ENCODE measurements around the gene SF3B5. TPM values are rescaled to one million over a fixed set of nuclear protein-coding genes. Genes with fewer than 3 reads are reported as not detected.

Gene SF3B5
- total and polyA plus RNA-seq, 12 donors: 109 to 323 (median 174) TPM

GRCh38 chr6:144066255-144066654, 29.1 kb downstream of the SF3B5 start:
- DNase-seq: no peak
- no peak for TF ChIP-seq POLR2A (IDR thresholded peaks at IDR 0.05)
- TF ChIP-seq, protein P1, sequence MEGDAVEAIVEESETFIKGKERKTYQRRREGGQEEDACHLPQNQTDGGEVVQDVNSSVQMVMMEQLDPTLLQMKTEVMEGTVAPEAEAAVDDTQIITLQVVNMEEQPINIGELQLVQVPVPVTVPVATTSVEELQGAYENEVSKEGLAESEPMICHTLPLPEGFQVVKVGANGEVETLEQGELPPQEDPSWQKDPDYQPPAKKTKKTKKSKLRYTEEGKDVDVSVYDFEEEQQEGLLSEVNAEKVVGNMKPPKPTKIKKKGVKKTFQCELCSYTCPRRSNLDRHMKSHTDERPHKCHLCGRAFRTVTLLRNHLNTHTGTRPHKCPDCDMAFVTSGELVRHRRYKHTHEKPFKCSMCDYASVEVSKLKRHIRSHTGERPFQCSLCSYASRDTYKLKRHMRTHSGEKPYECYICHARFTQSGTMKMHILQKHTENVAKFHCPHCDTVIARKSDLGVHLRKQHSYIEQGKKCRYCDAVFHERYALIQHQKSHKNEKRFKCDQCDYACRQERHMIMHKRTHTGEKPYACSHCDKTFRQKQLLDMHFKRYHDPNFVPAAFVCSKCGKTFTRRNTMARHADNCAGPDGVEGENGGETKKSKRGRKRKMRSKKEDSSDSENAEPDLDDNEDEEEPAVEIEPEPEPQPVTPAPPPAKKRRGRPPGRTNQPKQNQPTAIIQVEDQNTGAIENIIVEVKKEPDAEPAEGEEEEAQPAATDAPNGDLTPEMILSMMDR (IDR thresholded peaks at IDR 0.05): no peak
- WGBS, 4 donors: 65 to 69% (median 67%) methylated on average over 4 of the region's 4 CpGs
- Histone ChIP-seq H3K4me1 (replicated peaks in 1 of 2) (peaks cover 4 to 23% of the 10 kb centered on the region in 2 donors), H3K4me3 (no peak overlapping the region), H3K9me3 (replicated peaks in 1 of 3) (no peaks in the 10 kb centered on the region), H3K27me3 (peaks cover 3% of the 10 kb centered on the region), H3K27ac (no peak overlapping the region), H3K36me3 (replicated peaks in 1 of 2) (no peaks in the 10 kb centered on the region)
- intact Hi-C loops (cut with DNase I): no loop called here

DNA sequence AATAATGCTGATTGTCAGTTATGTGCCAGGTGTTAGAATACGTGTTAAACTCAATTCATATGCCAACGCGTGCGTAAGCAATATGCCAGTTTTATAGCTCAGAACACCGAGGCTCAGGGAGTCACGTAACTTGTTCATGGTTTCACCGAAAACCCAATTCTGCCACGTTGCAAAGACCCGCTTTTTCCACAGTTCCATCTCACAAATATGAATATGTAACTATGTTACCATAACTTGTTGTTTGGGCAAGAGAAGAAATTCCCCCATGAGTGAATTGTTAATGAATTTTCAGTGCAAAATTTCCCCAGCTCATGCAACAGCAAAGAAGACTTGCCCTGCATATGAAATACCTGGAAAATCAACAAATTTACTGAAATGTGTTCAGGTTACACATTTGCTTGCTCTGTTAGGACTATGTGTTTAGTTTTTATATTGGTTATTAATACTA, 30.1 kb downstream of the SF3B5 start:
- peaks cover 3% of the 10 kb centered on the region for H3K27me3 ChIP-seq
- TF ChIP-seq, protein P1 (IDR thresholded peaks at IDR 0.05): no peak
- H3K4me3 ChIP-seq: peak overlapping the region in 1 of 4 donors; percentile 94

GRCh38 chr6:144064402-144065212, 30.8 kb downstream of the SF3B5 start:
- H3K9me3 ChIP-seq (replicated peaks in 1 of 3): no peaks in the 10 kb centered on the region
- H3K27me3 ChIP-seq: peaks cover 3% of the 10 kb centered on the region
- peak; percentile 15 to 55 (median 36) for DNase-seq
- H3K36me3 ChIP-seq (replicated peaks in 1 of 2): no peaks in the 10 kb centered on the region
- H3K4me1 ChIP-seq (replicated peaks in 1 of 2): peaks cover 4 to 23% of the 10 kb centered on the region in 2 donors
- WGBS, 4 donors: 8 to 46% (median 13%) methylated on average over 13 to 57 of the region's 57 CpGs
- H3K27ac ChIP-seq: peak overlapping the region in 4 of 5 donors; percentile 59 to 87 (median 64)
- H3K4me3 ChIP-seq: peak overlapping the region in 3 of 4 donors; percentile 63 to 94 (median 79)
- no peak for TF ChIP-seq POLR2A (IDR thresholded peaks at IDR 0.05)
- TF ChIP-seq, protein P1 (IDR thresholded peaks at IDR 0.05): no peak
- intact Hi-C loops (cut with DNase I): no loop called here

More for the DNA sequence above, 30.1 kb downstream of the SF3B5 start:
- Histone ChIP-seq H3K4me1 (replicated peaks in 1 of 2) (peaks cover 4 to 23% of the 10 kb centered on the region in 2 donors), H3K9me3 (replicated peaks in 1 of 3) (no peaks in the 10 kb centered on the region), H3K36me3 (replicated peaks in 1 of 2) (no peaks in the 10 kb centered on the region), H3K27ac (no peak overlapping the region)
- 72 to 86% (median 82%) methylated on average over 9 of the region's 9 CpGs for WGBS, 4 donors
- no peak for DNase-seq
- intact Hi-C loops (cut with DNase I): no loop called here

- intact Hi-C loops (cut with DNase I): no loop called here
- 0 to 1% (median 0%) methylated on average over 2 to 72 of the region's 72 CpGs for WGBS, 4 donors
- TF ChIP-seq, protein P1 (IDR thresholded peaks at IDR 0.05): peak in 3 of 6 experiments; percentile 13 to 28 (median 16)
- TF ChIP-seq POLR2A (IDR thresholded peaks at IDR 0.05): peak; percentile 38 to 72
- H3K27ac ChIP-seq: peak overlapping the region in 4 of 5 donors; percentile 59 to 87 (median 64)
- no peaks in the 10 kb centered on the region for H3K36me3 ChIP-seq (replicated peaks in 1 of 2)
- H3K9me3 ChIP-seq (replicated peaks in 1 of 3): no peaks in the 10 kb centered on the region
- peaks cover 4 to 23% of the 10 kb centered on the region in 2 donors for H3K4me1 ChIP-seq (replicated peaks in 1 of 2)
- H3K27me3 ChIP-seq: peaks cover 3% of the 10 kb centered on the region
- H3K4me3 ChIP-seq: peak overlapping the region; percentile 15 to 94 (median 71)
- peak; percentile 82 to 90 (median 87) for DNase-seq
Measured at GRCh38 chr6:144063744-144064401, 31.5 kb downstream of the SF3B5 start.
